GM19025 (cell line): ENCODE data around the gene PTPN6.
A peak's percentile ranks its signal among the peaks of the same experiment; 100 is the strongest.

ENCODE experiments used
- ATAC-seq: cut with Tn5 transposase; IDR thresholded peaks from one replicate; pipeline ENCODE4 v1.9.1; 2021; ENCODE audit warnings: mild to moderate bottlenecking, low read depth, moderate library complexity; ENCODE audit not compliant: unreplicated experiment

PTPN6 gene

GRCh38 chr12:6963791-6964413 is 12.7 kb downstream of the PTPN6 start:
- no peak for ATAC-seq

GRCh38 chr12:6964605-6965025 is 13.5 kb downstream of the PTPN6 start:
- ATAC-seq = no peak

GRCh38 chr12:6965026-6965661 is 14.0 kb downstream of the PTPN6 start:
- ATAC-seq = peak; percentile 42

GRCh38 chr12:6965714-6966113 is 14.6 kb downstream of the PTPN6 start:
- no peak for ATAC-seq

- no peak for ATAC-seq
These were observed 15.2 kb downstream of the PTPN6 start for GRCh38 chr12:6966351-6966750.

GRCh38 chr12:6967651-6968100 is 16.5 kb downstream of the PTPN6 start:
- no peak for ATAC-seq

GRCh38 chr12:6968426-6968825 is 17.3 kb downstream of the PTPN6 start:
- ATAC-seq = no peak

GRCh38 chr12:6970096-6970527 is 19.0 kb downstream of the PTPN6 start:
- peak; percentile 31 for ATAC-seq

- ATAC-seq = no peak
These were observed 23.0 kb downstream of the PTPN6 start for GRCh38 chr12:6974180-6974579.

- no peak for ATAC-seq
These were observed 24.3 kb downstream of the PTPN6 start for GRCh38 chr12:6975297-6976032.

GRCh38 chr12:6977653-6978052 is 26.5 kb downstream of the PTPN6 start:
- no peak for ATAC-seq

- no peak for ATAC-seq
These were observed 27.0 kb downstream of the PTPN6 start for GRCh38 chr12:6978188-6978587.

GRCh38 chr12:6978611-6979011 is 27.5 kb downstream of the PTPN6 start:
- no peak for ATAC-seq

GRCh38 chr12:6979021-6979420 is 27.9 kb downstream of the PTPN6 start:
- no peak for ATAC-seq

GRCh38 chr12:6979453-6979852 is 28.3 kb downstream of the PTPN6 start:
- ATAC-seq = no peak

GRCh38 chr12:6980075-6980474 is 28.9 kb downstream of the PTPN6 start:
- ATAC-seq = no peak

- ATAC-seq = no peak
These were observed 29.6 kb downstream of the PTPN6 start for GRCh38 chr12:6980740-6981139.

- ATAC-seq = no peak
These were observed 30.2 kb downstream of the PTPN6 start for GRCh38 chr12:6981152-6982052.

- no peak for ATAC-seq
These were observed 31.4 kb downstream of the PTPN6 start for GRCh38 chr12:6982532-6982931.

- ATAC-seq = no peak
These were observed 36.9 kb downstream of the PTPN6 start for GRCh38 chr12:6987956-6988553.
